NT2/D1 (cell line): ENCODE measurements around the gene RTN1.

ENCODE experiments used
- SUZ12 ChIP-seq: IDR thresholded peaks from 2 replicates; pipeline ENCODE4 v1.6.1; 2011; ENCODE audit not compliant: insufficient read length, insufficient read depth; ENCODE audit errors: extremely low read depth
- YY1 ChIP-seq: IDR thresholded peaks from 2 replicates; pipeline ENCODE4 v1.6.1; 2011; ENCODE audit not compliant: insufficient read length, insufficient read depth
- ZNF274 ChIP-seq: IDR thresholded peaks from 2 replicates; pipeline ENCODE4 v1.6.1; 2011; ENCODE audit warnings: mild to moderate bottlenecking, low read depth, low read length

GRCh38 chr14:59755409-59756135 lies 115.0 kb downstream of the RTN1 start:
- no peak for TF ChIP-seq YY1
- no peak for TF ChIP-seq ZNF274
- no peak for TF ChIP-seq SUZ12
